Endometrial microvascular endothelial cells (primary cell): ENCODE measurements around the gene LIN9. TPM values are rescaled to one million over a fixed set of nuclear protein-coding genes. Genes with fewer than 3 reads are reported as not detected.

ENCODE experiments used
- in situ Hi-C: cut with HindIII; loops from 2 replicates; pipeline ENCODE4 v1.10.0; 2017; ENCODE audit warnings: low sequenced_read_pairs, low pct_unique_long_range_greater_than_20kb; ENCODE audit errors: inconsistent ontology term
- total RNA-seq: library from RNA; depleted of rRNA; stranded (reverse); fragments of >200 nt; gene quantifications from one replicate; pipeline ENCODE4 v1.2.3, GENCODE V29; 2015; ENCODE audit errors: inconsistent ontology term

The LIN9 gene
- total RNA-seq, 1 donor from 2014 or later = 7.6 TPM

DNA sequence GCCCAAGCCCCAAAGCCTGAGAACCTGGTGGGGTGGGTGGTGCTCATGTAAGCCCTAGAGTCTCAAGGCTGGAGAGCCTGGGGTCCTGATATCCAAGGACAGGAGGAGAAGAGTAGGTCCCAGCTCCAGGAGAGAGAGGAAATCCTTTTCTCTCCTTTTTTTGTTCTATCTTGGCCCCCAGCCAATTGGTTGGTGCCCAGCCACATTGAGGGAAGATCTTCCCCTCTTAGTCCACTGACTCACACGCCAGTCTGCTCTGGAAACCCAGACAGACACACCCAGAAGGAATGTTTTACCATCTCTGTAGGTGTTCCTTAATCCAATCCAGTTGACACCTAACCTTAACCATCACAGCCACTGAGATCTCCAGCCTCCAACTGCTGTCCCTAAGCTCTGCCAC lies 16.2 kb upstream of the LIN9 start:
- in situ Hi-C loops = no loop called here

DNA sequence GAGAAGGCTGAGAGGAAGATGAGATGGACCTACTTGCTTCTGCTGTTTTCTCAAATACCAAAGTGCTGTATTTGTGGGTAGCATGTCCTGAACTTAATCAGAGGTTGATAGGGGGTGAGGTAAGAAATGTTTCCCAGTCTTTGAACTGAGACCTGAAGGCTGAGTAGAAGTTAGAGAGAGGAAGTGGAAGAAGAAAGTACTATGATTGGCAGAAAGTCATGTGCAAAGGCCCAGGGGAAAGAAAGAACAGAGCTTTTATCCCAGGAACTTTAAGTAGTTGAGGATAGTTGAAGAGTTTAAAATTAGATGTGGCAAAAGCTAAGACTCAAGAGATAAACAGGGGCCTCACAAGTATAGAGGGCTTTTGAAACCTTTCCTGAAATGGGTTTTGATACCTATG lies 15.5 kb upstream of the LIN9 start:
- in situ Hi-C loops = no loop called here

DNA sequence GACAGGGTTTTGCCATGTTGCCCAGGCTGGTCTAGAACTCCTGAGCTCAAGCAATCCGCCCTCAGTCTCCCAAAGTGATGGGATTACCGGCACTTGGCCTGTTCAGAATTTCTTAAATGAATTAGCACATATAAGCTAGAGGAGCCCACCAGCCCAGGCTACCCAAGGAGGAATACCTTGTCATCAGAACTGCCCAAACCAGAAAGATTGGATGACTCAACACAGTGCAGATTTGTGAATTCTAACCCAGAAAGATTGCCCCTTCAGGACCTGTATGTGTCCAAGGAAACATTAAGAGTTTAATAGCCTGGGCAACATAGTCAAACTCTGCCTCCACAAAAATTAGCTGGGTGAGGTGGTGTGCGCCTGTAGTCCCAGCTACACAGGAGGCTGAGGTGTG lies 14.0 kb upstream of the LIN9 start:
- in situ Hi-C loops = no loop called here

DNA sequence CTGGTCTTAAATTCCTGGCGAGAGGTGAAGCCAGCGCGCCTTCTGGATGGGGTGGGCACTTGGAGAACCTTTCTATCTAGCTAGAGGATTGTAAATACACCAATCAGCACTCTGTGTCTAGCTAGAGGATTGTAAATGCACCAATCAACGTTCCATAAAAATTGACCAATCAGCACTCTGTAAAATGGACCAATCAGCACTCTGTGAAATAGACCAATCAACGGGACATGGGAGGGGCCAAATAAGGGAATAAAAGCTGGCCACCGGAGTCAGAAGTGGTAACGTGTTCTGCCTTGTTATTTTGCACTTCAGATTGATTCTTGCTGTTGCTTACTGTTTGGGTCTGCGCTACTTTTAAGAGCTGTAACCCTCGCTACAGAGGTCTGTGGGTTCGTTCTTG lies 12.0 kb upstream of the LIN9 start:
- in situ Hi-C loops = no loop called here

DNA sequence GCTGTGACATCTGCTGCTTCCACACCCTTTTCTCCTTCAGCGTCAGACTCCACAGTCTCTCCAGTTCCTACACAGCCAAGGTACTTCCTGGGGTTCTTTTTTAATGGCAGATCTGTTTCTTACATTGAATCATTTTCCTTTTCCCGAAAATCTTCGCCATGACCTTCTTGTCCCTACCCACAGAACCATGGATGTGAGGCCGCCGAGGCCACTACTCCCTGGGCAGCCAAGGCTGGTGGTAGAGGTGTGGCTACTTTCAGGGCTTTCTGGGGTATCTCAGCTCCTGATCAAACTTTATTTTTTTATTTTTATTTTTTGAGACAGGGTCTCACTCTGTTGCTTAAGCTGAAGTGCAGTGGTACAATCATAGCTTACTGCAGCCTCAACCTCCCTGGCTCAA lies 9.5 kb upstream of the LIN9 start:
- in situ Hi-C loops = no loop called here

DNA sequence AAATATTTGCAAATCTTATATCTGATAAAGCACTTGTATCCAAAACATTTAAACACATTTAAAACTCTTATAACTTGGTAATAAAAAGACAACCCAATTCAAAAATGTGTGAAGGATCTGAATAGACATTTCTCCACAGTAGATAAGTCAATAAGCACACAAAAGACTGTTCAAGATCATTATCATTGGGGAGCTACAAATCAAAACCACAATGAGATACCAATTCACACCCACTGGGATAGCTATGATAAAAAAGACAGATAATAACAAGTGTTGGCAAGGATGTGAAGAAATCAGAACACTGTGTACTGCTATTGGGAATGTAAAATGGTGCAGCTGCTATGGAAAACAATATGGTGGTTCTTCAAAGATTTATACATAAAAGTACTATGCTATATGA lies 5.1 kb upstream of the LIN9 start:
- in situ Hi-C loops = no loop called here

DNA sequence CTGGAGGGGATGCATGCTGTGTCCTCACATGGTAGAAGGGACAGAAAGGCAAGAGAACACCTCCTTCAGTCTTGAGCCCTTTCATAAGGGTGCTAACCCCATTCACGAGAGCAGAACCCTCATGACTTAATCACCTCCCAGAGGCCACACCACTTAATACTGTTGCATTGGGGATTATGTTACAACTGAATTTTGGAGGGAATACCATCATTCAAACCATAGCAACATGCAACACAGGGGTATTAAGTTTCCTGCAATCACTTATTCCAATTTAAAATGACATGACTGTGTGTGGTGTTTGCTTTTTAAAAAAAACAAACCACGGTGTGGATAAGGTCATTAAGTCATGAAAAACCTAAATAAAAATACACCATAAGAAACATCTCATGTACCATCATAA lies 3.1 kb upstream of the LIN9 start:
- in situ Hi-C loops = no loop called here

DNA sequence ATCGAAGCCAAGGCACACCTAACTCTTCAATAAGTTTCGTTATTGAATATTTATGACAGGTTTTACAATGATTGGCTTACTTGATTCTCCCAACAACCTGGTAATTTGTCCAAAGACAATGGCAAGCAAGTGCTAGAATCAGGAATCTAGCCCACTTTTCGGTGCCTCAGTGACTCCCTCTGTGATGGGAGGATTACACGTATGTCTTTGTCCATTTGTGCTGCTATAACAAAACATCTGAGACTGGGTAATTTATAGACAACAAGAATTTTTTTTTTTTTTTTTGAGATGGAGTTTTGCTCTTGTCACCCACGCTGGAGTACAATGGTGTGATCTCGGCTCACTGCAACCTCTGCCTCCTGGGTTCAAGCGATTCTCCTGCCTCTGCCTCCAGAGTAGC lies 2.4 kb upstream of the LIN9 start:
- in situ Hi-C loops = no loop called here

DNA sequence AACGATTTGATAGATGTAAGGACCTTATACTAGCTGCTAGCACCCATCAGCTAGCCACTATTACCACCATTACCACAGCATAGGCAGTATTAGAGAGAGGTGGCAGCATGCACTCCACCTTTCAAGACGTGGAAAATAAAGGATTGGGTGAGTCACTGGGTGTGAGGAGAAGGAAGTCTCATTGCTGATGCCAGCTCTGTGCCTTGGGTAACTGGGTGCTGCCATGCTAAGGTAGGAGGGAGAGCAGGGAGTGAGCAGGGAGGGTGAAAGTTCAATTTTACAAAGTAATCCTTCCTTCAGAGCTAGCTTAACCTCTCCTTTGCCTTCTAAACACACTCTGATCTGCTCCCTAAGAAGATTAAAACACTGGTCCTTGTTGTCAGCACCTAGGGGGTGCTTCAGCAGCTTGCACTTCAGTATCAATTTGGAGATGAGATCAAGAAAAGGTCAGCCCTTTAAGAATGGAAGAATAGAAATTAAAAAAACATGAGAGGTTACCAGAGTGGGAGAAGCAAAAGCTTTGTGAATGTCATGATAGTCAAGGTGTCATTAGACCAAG lies 1.8 kb upstream of the LIN9 start:
- in situ Hi-C loops = no loop called here

DNA sequence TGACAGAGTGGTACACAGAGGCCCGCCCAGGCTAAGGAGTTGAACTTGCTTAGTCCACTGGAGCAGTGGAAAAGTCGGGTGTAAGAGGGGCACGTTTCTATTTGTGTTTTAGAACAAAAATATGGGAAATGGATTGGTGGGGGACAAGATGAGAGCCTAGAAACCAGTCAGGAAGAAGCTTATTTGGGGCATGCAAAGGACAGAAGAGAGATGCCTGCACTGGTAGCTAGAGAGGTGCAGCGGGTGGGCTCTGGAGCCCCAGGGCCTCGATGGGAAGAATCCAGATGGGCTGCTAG lies 1.2 kb upstream of the LIN9 start:
- in situ Hi-C loops = no loop called here

DNA sequence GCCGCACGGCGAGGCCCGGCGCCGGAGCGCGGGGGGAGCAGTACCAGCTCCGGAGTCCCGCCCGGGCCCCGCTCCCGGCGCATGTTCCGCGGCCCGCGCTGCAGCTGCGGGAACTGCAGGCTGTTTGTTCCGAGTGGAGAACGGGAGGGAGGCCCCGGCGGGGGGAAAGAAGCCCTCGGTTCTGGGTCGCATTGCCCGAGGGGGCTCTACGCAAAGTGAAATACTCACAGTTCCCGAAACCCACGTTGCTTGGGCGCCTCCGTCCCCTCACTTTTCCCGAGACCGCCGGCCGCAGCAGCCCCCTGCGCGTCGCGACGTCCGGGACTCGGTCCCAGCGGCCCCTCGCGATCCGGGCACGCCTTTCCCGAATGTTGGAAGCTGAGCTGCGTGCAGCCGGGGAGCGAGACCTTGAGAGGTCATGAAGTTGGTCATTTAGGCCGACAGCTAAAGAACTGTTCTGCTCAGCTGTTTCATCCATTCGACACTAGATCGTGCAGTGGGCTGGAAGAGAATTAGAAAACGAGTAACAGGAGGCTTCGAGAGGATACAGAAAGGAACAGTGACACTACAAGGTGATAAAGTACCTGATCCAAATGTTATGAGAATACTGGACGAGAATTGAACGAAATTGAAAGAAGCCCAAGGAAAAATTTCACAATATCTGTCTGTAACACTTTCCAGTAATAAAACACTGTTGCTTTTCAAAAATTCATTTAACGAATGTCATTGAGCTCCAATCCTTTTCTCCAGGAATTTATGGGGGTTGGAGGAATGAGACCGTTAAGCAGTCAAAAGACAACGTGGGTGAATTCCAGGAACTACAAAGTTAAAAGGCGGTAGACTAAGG lies 657 bp upstream of the LIN9 start:
- in situ Hi-C loops = no loop called here

DNA sequence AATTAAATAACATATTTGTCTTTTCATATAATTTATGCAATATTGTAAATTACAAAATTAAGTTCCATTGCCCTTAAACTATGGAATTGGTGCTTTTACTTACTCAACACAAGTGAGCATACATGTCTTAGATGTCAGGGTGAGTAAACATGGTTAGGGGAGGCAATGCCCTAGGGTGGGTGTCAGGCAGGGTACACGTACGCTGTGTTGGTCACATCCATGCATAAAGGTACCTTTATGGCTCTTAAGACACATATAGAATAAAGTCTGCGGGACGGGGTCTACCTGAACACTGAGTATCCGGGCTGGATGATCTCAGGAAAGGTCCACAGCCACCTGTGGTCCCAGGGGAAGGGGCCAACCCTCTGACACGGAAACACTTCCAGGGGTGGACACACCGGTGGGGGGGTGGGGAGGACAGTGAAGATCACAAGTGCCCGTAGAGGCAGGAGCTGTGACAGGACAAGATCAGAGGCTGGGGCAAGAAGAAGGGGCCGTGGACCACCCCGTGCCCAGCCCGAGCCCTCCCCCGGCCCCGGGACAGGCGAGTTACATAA lies 720 bp downstream of the LIN9 start:
- in situ Hi-C loops = no loop called here

DNA sequence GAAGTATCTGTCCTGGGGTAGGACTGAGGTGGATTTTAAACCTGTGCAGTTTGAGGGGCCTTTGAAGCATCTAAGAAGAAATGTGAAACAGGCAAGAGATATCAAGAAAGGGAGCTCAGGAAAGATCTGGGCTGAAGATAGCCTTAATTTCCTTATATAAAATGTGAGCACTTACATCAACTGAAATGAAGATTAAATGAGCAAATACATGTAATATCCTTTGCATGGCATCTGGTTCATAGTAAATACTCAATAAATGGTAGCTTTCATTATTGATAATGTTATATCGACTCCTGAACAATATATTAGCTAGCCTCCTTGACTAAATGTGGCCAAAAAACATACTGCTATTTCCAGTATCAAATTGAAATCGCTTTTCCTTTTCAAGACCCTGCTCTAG lies 2.5 kb downstream of the LIN9 start:
- in situ Hi-C loops = no loop called here

DNA sequence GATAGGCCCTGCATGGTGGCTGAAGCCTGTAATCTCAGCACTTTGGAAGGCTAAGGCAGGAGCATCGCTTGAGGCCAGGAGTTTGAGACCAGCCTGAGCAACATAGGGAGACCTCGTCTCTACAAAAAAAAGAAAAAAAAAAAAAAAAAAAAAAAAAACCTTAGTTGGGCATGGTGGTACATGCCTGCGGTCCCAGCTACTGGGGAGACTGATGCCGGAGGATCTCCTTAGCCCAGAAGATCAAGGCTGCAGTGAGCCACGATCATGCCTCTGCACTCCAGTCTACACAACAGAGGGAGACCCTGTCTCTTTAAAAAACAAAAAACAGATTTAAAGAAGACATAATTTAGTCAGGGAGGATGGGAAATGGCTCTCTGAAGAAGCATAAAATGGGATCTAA lies 3.8 kb downstream of the LIN9 start:
- in situ Hi-C loops = no loop called here

DNA sequence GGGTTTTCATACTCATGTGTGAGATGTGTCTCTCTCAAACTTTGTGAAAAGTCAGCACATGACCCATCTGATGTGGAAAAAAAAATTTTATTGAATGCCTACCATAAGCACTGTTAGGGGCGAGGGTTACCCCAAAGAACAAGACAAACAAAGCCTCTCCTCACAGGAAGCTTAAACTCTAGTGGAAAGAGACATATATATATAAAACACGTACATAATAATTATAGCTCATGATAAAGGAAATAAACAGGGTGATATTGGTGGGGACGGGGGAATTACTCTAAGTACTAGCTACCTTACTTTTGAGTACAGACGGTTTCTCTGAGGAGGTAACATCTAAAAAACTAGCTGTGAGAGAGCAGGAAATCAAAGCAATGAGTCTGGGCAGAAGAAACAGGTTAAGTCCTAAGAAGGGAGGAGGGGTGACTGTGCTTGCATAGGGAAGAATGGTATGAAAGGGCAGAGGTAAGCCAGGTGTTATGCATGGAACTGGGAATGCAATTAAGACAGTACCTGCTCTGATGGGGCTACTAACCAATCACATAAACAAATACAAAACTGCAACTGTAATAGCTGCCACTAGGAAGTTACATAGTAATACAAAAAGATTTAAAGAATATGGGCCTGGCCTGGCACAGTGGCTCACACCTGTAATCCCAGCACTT lies 4.5 kb downstream of the LIN9 start:
- in situ Hi-C loops = no loop called here

DNA sequence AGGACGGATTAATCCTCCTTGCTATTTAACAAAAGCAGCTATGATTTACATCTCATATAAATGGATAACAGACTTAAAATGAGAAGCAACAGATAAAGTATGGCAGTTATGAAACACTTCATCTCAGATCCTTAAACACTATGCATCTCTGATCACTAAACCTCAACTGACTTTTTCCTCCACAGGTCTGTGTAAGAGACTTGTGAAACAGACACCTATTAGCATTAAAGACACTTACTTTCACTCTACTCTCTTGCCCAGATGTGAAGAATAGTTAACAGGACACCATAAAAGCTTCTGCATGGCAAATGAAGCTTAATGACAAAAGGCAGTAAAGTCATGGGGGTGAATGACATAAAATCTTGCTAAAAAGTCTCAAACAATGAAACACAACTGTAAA lies 6.2 kb downstream of the LIN9 start:
- in situ Hi-C loops = no loop called here

DNA sequence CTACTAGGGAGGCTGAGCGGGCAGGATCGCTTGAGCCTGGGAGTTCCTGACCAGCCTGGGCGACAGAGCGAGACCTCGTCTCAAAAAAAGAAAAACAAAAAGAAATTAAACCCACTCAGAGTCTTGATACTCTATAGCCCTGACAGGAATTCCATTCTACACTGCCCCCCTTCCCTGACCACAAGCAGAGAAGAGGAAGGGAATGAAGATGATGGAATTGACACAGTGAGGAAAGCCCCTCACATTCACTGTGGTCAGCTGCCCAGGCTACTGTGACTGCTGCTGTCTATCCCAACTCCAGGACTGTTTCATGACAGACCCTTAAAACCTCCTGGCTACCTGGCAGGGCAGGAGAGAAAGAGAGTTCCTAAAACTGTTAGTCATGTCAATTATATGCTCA lies 12.1 kb downstream of the LIN9 start:
- in situ Hi-C loops = no loop called here

DNA sequence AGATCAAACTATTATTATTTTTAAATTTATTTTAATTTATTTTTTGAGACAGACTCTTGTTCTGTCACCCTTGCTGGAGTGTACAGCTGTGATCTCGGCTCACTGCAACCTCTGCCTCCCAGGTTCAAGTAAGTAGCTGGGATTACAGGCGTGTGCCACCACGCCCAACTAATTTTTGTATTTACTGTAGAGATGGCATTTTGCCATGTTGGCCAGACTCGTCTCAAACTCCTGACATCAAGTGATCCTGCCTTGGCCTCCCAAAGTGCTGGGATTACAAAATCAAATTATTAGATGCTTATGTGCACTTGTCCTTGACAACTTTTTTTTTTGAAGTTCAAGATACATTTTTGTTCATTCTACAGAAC lies 15.4 kb downstream of the LIN9 start:
- in situ Hi-C loops = no loop called here

DNA sequence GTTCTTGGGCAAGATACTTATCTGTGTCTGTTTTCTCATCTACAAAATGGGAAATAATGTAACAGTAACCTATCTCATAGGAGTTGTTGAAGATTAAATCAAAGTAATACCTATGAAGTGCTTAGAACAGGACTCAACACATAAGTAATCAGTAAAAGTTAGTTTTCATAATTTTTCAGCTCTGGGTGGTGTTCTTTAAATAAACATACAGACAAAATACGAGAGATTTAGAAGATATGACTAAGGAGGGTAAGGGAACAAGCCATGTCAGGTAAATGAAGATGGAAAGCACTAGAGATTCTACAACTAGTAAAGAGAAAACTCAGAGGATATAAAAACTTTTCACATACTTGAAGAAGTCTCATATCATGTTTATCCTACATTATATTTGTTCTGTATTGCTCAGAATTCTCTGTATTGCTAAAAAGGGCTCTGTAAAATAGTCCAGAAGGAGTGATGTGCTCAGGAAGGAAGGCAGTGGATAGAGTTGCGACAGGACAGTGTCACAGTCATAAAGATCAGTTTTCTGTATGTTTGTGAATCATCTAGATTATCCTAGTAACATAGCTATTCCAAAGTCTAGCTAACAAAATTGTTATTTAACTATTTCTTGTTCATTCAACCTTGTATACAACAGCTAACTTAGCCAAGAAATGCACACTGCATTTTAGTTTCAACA lies 16.0 kb downstream of the LIN9 start:
- in situ Hi-C loops = no loop called here

DNA sequence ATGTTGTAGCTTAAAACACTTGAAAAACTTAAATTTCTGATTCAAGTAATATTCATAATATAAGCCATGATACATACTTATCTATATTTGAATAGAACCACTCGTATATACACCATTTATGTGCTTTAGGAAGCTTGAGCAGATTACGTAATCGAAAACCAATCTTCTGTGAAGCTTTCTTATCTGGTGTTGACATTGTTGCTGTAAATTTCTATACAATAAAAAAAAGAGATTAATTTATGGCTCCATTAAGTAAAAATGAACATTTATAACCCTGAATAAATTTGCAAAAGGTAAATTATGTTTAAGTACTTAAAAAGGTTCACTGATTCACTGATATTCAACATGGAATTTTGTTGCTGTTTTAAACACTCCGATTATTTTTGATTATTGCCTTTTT lies 21.4 kb downstream of the LIN9 start:
- in situ Hi-C loops = no loop called here
